ENCODE measurements around the gene OVOL1.

OVOL1 gene

DNA sequence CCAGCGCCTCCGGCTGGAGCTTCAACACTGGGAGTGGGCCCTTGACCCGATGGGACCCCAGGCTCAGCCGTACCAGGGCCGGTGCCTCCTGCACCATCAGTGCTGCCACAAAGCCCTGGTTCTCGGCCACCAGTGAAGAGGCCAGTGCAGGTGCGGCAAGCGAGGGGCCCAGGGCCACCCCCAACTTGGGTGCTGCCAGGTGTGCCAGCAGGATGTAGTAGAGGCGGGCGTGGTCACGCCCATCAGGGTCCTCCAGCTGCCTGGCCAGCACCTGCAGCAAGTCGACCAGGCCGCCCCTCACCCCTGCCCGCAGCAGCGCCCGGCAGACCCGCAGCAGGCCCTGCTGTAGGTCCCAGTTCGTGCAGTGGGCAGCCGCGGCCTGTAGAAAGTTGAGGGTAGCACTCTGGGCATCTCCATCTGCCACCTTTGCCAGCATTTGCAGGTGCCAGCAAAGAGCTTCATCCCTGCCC, 8.4 kb upstream of the OVOL1 start:
- no peak for DNase-seq

DNA sequence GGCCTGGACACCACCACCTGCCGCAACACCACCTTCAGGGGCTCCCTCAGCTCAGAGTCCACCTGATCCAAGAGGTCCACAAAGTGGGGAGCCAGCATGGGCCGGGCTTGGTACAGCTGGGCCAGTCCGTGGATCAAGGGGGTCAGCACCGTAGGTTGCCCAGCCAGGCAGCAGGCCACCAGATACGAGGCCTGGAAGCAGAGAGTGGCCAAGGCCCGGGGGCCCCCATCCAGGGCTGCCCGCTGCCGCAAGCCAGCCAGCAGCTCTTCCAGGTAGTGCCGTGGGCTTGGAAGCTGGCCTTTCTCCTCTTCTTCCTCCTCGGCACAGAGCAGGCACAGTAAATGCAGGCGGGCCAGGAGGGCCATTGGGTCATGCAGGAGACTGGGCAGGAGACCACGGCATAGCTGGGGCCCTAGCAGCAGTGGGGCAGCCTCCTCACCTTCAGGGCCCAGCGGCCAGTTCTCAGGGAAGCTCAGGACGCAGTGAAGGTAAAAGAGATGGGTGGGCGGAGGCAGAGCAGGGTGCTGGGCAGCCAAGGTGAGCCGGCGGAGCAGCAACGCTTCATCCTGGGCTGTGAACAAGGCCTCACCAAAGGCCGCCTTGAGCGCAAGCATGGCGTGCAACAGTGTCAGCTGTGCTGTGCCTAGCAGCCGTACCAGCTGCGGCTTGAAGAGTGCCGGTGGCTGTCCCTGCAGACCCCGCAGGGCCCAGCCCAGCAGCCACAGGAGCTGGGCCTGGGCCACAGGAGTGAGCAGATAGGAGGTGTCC, 7.8 kb upstream of the OVOL1 start:
- no peak for DNase-seq

DNA sequence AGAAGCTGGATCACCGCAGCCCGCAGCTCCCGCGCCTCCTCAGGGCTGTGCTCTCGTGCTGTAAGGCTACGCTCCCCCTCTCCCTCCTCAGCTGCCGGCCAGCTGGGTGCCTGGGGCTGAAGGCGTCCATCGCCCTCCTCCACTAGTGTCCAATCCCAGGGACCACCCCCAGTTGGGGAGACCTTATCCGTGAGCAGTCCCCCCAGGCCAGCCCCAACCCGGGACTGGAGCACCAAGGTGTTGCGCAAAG, 7.3 kb upstream of the OVOL1 start:
- DNase-seq, result no peak

DNA sequence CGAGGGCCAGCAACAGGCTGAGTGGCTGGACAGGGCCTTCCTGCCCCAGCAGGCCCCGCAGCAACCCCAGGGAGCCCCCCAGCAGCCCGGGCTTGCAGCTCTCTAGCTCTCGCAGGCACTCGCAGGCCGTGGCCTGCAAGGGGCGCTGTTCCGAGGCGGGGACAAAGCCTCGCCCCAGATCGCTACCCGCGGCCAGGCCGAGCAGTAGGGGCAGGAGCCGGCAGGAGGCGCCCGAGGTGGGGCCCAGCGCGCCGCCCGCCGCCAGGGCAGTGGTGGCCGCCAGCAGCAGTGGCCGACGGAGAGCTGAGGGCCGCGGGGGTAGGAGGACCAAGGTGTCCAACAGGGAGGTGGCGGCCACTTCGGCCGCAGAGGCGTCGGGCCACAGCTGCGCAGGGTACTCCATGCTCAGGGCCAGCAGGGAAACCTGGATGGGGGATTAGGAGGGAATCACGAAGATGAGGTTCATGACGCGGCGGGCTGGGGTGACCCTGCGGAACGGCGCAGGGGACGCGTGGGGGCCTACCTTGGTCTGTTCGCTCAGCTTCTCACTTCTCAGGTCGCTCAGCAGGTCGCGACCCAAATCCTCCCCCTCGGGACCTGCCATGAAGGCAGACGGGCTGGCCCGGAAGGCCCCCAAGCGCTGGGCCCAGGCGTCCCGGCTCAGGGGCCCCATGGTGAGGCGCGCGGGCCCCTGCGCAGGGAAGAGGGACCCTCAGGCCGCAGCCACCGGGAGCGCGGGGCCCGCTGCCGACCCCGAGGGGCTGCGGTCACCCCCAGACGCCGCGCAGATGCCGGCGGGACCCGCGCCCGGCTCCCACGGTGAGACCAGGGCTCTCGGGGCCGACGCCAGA, 6.7 kb upstream of the OVOL1 start:
- DNase-seq, result peak; percentile 70 to 82

DNA sequence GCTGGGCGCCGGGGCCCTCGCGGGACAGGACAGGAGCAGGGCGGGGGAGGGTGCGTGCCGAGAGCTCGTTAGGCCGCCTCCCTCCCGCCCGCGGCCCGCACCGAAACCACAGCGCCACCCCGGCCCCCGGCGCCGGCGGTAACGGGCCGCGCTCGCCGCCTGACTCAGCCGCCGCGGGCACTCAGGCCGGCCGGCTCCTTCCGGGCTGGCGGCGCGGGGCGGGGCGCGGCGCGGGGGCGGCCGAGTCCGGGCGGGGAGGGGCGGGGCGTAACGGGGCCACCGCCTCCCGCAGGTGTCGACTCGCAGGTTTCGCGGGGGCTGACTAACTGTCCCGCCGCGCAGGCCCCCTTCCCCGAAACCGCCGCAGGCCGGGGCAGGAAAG, 6.1 kb upstream of the OVOL1 start, which contains the start of gene AP5B1:
AP5B1 (minus strand) TSS at position 207 of the 382 bp plus-strand sequence. CDS start 385 bp downstream, outside the sequence.
- peak; percentile 61 to 79 for DNase-seq

DNA sequence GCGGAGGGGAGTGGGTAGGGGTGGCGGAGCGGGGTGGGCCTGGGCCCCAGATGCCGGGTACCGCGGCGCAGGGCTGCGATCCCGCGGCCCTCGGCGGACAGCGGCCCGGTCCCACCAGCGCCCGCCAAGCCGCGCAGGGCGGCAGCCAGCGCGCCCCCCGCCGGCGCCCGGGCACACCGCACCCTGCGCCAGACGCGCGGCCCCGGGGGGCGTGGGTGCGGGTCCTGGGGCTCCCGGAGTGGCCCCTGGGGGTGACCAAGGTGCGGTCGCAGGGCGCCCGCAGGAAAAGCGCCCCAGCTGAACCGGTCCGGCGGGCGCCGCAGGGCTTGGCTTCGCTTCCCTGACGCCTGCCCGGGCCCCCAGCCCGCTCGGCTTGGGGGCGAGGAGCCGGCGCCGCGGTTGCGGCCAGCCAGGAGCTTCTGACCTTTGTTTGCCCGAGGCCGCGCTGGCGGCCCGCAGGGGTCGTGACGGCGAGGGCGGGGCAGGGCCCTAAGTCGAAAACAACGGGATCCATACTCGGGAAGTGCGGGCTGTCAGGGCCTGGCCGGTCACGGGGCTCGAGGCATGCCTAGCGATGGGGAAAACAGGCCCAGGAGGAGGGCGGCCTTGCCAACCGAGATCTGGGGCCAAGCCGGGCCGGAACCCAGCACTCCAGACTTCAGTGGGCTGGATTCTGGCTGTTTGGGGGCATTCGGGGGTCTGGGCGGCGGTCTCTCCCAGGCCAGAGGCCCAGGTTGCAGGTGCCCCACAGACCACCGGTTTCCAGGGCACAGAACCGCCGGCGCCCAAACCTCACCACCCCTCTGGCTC, 5.5 kb upstream of the OVOL1 start:
- peak in 1 of 2 experiments; percentile 61 for DNase-seq

DNA sequence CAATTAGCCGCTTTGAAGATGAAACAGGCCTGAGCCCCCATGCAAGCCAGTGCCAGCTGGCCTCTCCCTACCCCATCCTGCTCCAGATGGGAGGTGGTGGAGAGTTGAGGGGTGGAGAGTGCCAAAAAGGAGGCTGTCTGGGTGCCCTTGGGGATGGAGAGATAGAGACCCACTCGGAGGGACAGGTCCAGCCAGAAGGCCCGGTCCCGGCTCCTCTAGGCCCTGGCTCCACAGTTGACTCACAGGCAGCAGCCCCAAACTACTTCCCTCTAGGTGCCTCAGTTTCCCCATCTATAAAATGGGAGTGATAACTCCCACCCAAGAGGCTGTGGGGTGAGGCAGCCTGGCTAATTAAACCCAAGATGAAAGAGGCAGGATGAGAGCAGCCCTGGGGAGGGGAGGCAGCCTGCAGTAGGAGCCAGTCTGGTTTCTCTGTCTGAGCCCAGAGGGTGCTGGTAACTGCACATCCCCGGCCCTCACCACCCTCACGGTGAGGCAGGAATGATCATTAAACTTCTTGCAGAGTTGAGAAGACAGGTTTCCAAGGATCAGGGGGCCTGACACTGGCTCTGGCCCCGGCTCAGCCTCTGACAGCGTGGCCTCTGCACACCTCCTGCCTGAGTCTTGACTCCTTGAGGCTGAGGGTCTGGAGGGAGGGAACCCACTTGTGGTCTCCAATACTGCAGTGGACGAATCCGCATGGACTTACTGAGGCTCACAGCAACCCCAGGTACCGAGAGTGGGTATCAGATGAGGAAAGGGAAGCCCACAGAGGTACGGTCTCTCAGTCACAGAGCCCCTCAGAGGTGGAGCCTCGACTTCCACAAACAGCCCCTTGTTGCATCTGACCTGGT, 4.7 kb upstream of the OVOL1 start:
- no peak for DNase-seq

DNA sequence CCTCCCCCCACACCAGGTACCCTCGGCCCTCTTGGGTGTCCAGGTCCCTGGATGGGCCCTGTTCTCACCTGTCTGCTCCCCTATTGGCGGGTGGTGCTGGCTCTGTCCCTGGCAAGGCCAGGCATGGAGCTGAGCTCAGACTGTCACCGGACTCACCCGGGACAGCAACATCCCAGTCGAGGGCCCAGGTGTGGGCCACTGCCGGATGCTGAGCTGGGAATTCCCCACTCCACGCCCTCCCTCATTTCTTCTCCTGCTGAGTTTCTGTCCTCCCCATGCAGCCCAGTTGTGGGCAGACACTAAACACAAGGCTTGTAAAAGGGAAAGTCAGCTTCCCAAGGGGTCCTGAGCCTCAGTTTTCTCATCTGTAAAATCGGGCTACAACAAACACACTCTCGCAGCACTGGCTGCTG, 4.0 kb upstream of the OVOL1 start:
- no peak for DNase-seq

DNA sequence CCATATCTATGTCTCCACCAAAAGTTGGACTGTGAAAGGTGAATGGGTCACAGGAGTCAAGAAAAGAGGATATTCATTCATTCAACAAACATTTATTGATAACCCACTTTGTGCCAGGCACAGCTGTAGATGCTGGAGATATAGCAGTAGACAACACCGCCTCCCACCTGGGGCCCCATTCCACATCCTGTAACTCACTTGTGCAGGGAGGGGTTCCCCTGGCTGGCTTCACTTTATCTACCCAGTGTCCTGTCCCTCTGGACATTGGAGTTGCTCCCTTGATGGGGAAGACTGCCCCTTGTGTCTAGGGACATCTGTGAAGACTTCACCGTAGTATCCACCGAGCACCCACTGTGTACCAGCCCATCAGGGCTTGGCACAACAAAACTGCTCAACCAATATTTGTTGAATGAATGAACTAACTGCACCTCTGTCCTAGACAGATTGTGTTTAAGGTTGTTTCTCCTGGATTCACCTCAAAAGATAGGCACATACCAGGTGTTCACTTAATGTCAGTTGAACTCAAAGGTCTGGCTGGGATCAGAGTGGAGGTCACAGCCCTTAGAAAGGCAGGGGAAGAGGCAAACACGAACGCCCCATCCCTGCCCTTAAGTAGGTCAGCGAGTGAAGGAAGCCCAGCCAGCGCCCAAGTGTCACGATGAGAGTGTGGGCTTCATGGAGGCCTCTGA, 1.4 kb upstream of the OVOL1 start:
- no peak for DNase-seq

DNA sequence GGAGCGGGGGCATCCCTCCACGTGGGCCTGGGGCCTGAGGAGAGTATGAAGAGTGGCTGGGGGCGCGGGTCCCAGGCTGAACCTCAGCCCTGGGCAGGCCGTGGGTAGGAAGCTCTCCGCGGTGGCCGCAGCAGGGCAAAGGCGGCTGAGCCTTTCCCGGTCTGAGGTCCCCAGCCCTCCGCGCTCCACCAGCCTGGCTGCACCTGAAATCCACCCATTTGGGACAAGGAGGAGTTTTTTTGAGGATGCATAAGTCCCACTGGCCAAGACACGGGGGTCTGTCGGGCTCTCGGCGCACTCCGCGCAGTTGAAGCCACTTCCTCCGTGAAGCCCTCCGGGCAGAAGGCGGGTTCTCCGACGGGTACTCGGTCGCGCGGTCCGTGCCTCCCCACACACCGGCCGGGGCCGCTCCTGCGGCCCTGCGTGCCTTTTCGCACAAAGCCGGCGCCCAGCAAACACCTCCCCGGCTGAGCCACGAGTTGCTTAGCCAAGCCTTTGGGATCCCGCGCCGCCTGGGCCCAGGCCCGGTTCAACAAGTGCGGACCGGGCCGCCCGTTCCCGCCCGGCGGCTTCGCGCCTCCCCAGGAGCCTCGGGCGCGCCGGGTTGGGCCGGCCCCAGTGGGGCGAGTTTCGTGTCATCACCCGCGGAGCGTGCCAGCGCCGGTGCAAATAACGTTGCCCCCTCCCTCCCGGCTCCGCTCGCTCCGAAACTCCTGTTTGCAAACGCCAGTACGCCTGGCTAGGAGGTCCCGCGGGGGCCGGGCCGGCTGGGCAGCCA, 666 bp upstream of the OVOL1 start:
- no peak for DNase-seq

DNA sequence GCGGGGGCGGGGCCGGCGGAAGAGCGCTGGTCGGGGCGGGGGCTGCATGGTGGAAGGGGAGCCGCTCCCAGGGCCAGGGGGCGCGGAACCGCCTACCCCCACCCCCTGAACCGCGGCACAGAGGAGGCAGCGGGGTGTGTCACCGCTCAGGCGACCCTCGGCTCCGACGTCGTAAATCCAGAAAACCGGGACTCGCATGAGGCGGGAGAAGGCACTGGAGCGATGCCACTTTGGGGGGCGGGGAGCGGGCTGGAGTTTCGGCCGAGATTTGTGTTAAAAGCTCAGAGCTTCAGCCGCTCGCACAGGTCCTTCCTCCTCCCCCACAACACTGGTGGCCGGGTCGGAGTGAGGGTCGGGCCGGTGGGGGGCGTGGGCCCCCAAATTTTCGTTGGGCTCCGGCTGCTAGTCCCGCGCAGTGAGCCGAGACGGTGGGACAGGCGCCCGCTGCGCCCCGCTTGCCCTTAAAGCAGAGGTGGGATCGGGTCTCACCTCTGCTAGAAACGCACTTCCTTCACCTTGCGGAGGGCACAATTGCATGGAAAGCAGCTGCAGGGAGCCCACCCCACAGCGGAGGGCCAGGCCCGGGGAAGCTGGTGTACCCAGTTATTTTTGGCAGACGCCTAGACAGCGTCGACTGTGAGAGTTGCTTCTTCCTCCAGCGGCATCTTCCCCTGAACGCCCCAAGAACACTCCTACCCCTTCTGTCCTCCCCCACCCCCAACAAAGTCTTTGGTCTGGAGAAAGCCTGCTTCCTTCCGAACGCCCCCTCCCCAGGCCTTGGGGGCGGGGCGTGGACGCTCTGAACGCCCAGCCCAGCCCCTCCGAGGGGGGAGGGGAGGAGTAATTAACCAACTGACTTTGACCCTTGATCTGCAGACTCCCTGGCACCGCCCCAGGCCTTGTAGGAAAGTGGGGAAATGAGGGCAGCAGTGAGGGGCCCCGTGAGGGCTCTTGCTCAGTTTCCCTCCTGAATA, 1.1 kb downstream of the OVOL1 start:
- no peak for DNase-seq

DNA sequence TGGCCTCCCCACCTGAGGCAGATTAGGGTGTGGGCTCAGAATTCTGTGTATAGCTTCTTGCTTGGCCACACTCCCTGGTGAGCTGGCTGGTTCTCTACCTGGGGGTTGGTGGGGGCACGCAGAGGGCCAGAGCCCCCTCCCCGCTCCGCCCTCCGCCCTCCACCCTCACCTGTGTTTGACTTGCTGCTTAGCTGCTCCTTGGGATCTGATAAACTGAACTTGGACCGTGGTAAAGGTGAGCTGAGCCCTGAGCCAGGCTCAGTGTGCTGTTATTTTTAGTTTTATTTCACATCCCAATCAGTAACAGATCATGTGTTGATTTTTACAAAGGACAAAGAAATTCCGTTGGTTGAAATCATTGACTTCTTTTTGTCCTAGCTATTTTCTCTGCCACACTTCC, 2.0 kb downstream of the OVOL1 start:
- no peak for DNase-seq

DNA sequence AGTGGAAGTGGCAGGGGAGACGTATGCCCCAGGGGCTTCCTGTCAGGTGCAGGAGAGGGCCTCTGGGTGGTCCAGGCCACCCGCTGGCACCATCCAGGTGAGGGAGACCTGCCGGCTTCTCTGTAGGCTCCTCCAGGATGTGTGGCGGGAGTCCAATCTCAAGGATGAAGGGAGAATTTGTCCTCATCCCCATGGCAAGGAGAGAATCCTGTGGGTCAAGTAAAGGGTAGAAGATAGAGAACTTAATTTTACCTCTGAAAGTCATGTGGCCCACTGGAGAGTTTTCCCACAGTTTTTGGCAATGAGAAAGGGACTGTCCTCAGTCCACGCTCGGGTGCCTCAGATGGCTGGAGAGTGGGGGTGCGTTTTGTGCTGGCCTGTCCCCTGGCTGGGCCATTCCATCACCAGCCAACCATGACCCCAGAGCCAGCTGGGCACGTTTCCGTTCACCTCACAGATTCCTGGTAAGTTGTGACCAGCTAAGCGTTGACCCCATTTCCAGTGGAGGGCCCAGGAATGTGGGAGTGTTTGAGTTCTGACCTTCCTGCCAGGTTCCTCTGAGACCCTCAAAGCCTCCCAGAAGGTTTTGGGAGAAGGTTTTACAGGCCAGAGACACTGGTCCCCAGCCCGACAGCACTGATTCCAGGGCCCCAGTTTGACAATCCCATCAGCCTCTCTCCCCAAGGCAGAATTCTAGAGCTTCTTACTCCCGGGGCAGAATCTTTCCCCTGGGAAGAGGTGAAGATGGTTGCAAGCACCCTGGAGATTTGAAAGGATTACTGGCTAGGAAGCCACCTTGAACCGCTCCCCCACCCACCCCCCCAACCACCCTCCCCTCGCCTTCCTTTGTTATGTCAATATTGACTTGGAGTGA, 2.6 kb downstream of the OVOL1 start:
- no peak for DNase-seq

DNA sequence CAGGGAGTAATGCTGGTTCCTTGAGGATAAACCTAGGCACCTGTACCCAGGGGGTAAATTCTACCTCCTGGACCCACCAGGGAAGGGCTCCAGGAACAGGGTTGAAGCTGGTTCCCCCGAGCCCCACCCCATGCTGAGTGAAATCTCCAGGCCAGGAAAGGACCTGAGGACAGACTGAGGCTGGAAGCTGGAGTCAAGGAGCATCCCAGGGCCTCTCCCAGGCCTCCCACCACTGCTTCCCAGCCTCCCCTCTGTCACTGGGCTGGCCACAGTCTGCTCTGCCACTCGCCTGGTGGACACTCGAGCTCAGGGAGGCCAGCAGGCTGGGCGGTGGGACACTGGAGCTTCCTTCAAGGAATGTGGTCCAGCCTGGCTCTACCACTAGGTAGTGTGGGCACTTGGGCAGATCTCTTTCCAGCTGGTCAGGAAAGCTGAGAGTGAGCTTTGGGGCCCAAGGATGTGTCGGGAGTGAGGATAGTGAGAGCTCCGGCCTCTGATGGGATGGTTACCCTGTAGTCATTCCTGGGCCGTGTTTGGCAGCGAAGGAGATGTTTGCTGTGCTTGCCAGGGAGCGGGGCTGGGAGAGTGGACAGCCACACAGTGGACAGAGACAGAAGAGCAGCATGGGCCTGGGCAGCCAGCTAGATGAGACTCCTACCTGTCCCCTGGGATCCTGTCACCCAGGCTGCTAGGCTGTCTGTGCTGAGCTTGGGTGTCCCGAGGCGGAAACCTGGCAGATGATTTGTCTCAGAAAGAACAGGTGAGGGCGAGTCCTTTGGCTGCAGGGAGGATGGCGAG, 3.4 kb downstream of the OVOL1 start:
- no peak for DNase-seq

DNA sequence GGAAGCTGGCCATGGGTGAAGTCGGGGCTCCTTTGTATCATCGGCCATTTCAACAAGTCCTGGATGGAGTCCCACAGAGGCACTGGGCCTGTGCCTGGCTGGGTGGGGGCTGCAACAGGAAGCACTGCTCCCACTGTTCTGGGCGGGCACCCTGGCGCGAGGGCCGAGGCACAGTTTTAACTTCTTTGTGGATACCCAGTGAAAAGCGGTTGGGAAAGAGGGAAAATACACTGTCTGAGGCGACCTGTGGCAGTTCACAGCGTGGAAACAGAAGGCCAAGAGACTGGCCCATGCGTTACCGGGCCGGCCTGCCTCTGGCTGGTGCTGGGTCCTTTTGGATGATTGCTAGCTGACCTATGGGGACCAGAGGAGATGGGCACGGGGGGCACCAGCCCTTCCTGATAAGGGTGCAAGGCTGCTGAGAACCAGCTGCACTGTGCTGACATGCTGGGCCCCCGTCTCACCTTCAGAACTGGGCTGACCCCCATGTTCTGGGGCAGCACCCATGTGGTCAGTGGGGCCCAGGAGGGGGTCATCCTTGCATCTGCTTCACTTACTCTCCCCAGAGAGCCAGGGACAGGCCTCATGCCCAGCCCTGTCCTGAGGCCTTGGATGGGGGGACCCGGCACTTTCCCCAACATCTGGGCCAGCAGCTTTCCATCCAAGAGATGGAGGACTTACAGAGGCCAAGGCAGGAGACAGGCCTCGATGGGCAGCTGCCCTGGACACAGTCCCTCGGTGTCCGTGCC, 4.2 kb downstream of the OVOL1 start:
- no peak for DNase-seq

DNA sequence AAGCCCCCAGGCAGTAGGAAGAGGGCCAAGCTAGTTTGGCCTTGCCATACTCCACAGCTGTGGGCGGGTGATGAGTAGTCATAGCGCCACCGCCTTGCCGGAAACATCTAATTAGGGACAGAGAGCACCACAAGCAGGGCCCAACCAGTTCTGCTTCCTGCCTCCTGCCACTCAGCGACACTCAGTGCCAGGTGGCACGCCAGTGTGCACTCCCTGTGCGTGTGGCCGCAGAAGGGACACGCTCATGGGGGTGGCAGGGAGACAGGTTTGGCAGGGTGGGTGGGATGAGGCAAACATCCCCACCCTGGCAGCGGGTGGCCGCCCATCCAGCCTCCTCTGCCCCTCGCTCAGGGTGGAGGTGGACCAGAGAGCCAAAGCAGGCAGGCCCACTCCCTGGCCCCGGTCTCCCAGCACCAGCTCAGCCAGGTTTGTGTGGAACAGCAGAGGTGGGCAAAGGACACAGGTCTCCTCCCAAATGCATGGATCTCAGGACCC, 4.9 kb downstream of the OVOL1 start:
- DNase-seq, result no peak

DNA sequence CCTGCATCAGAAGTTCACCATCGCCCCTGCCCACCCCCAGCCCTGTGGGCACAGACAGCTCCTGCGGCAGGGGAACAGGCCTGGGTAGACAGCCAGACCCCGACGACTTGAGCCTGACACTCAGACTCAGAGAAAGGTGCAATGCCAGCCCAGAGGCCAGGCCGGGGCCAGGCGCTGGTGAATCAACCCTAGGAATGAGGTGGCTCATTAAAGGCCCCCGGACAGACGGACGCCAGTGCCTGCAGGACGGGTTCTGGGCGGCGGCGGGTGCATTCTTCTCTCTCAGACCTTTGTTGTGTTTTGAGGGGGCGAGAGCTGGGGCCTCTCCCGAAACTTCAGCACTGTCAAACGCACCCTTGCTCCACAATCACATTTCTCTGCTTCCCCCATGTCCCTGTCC, 5.6 kb downstream of the OVOL1 start:
- no peak for DNase-seq

Data from NCI-H1930 (cell line).